Chondrocyte (in vitro differentiated cells): ENCODE results near the gene IL27RA. TPM values are rescaled to one million over a fixed set of nuclear protein-coding genes. Genes with fewer than 3 reads are reported as not detected.

ENCODE experiments used
- DNase-seq: peaks from one replicate; pipeline ENCODE4 v3.0.0; 2021; ENCODE audit warnings: mixed read lengths, low spot score
- H3K27ac Mint-ChIP-seq: one replicate; pipeline ENCODE4 v1.8.0; 2021; ENCODE audit warnings: mild to moderate bottlenecking, moderate library complexity, mixed read lengths; ENCODE audit not compliant: unreplicated experiment
- H3K27me3 Mint-ChIP-seq: 2 replicates; pipeline ENCODE4 v1.8.0; 2021; ENCODE audit warnings: low read depth, mixed read lengths
- H3K36me3 Mint-ChIP-seq: 2 replicates; pipeline ENCODE4 v1.8.0; 2021; ENCODE audit warnings: low read depth, mixed read lengths
- H3K4me1 Mint-ChIP-seq: 2 replicates; pipeline ENCODE4 v1.8.0; 2021; ENCODE audit warnings: low read depth, mild to moderate bottlenecking, mixed read lengths
- H3K4me3 Mint-ChIP-seq: one replicate; pipeline ENCODE4 v1.8.0; 2021; ENCODE audit warnings: mild to moderate bottlenecking, moderate library complexity, mixed read lengths; ENCODE audit not compliant: unreplicated experiment
- H3K9me3 Mint-ChIP-seq: 2 replicates; pipeline ENCODE4 v1.8.0; 2021; ENCODE audit warnings: low read depth, mixed read lengths
- total RNA-seq: library from RNA; stranded (reverse); gene quantifications from 3 replicates; pipeline ENCODE4 v1.2.1, GENCODE V29; 2021
- TF ChIP-seq, protein P1 (sequence below): fragments of 200-600 bp; sonication (generic); IDR thresholded peaks from 2 replicates; pipeline ENCODE4 v1.5.0; 2021; ENCODE audit warnings: antibody characterized with exemption, mild to moderate bottlenecking, moderate library complexity

Gene IL27RA
- total RNA-seq, 1 donor from 2014 or later = 3.0 TPM

DNA sequence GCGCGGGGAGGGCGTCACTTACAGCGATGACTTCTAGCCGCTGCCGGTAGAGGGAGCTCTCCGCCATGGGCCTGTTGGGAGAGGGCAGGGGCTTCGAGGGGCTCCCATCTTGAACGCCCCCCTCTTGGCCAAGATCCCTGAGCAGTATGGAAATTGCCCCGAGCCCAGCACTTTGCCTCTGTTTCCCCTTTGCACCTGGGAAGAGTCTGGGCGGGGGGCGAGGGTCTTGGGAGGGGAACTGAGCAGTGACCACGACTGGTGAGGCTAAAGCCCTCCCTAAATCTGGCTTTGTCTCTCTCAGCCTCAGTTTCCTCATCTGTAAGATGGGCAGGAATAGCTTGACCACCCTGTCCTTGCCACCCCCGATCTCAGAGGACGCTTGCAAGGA lies 27.5 kb downstream of the IL27RA start:
- no peak for DNase-seq
- TF ChIP-seq, protein P1, sequence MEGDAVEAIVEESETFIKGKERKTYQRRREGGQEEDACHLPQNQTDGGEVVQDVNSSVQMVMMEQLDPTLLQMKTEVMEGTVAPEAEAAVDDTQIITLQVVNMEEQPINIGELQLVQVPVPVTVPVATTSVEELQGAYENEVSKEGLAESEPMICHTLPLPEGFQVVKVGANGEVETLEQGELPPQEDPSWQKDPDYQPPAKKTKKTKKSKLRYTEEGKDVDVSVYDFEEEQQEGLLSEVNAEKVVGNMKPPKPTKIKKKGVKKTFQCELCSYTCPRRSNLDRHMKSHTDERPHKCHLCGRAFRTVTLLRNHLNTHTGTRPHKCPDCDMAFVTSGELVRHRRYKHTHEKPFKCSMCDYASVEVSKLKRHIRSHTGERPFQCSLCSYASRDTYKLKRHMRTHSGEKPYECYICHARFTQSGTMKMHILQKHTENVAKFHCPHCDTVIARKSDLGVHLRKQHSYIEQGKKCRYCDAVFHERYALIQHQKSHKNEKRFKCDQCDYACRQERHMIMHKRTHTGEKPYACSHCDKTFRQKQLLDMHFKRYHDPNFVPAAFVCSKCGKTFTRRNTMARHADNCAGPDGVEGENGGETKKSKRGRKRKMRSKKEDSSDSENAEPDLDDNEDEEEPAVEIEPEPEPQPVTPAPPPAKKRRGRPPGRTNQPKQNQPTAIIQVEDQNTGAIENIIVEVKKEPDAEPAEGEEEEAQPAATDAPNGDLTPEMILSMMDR = peak; percentile 80
- Mint-ChIP-seq H3K4me3 (no peak overlapping the region), H3K27me3 (peaks cover 3% of the 10 kb centered on the region), H3K36me3 (no peaks in the 10 kb centered on the region), H3K9me3 (no peaks in the 10 kb centered on the region), H3K27ac (no peak overlapping the region), H3K4me1 (peaks cover 11% of the 10 kb centered on the region)

GRCh38 chr19:14059652-14060155 lies 28.1 kb downstream of the IL27RA start:
- TF ChIP-seq, protein P1 = no peak
- Mint-ChIP-seq H3K27me3 (peaks cover 3% of the 10 kb centered on the region), H3K4me1 (peaks cover 11% of the 10 kb centered on the region), H3K27ac (no peak overlapping the region), H3K36me3 (no peaks in the 10 kb centered on the region), H3K4me3 (no peak overlapping the region), H3K9me3 (no peaks in the 10 kb centered on the region)
- DNase-seq = no peak

DNA sequence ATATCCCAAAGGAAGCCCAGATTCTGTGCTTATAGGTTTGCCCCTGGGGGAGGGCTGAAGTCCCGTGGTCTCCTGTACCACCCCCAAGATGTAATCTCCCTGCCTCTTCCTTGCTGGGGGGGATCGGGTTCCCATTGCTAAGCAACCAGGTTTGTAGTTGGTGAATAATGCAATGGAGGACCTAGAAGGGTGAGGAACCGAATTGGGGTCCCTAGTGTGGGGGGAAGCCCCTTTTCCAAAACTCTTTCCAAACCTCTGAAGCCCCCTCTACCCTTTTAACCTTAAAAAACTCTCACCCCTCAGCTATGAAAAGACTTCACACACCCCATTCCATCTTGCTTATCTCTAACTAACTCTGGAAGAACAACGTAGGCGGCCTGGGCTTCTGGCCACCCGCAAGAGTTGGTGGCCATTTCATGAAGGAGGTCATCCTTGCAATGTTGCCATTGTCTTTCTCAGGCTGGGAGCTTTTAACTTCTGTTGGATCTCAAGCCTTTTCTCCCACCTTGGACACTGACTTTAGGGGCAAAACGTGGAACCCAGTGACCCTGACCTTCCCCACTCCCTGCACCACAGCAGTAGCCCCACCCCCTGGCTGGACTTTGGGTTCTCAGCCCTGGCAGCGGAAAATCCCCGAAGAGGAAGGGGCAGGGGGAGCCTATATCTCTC lies 29.7 kb downstream of the IL27RA start:
- H3K4me1 Mint-ChIP-seq = peaks cover 11% of the 10 kb centered on the region
- H3K4me3 Mint-ChIP-seq = no peak overlapping the region

DNA sequence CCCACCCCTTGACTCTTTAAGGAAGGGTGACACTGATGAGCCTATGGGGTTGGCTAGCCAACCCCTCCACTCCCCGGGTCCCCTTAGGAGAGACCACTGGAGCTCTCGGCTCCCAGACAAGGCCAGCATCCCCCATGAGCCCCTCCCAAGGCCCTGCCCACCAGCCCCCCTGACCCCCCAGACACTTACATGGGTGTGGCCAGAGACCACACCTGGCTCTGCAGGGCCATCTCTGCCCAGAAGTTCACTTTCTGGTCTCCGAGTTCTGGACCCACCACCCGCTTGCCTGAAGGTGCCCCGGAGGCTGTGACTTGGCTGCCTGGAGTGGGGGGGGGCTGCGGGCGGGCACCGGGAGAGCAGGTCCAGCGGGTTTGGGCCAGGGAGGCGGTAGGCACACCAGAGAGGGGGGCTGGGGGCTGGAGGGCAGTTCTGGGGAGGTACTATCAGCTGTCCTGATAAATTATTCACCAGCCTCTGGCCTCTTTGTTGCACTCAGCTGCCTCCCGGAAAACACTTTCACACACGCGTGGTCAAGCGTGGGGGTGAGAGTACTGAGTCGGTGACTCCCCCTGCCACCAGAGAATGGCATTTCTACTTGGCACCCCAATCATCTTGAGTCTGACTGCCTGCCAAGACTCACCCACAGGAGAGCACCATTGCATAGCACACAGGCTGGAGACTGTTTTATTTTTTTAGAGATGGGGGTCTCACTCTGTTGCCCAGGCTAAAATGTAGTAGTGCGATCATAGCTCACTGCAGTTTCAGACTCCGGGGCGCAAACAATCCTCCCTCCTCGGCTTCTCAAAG lies 30.4 kb downstream of the IL27RA start, which contains the start of gene PALM3:
Gene PALM3, minus strand, starts transcription at position 326 of the 807 bp plus-strand sequence. Its CDS starts 96 bp downstream, at position 230.
- H3K27me3 Mint-ChIP-seq = peaks cover 3% of the 10 kb centered on the region
- no peaks in the 10 kb centered on the region for H3K9me3 Mint-ChIP-seq
- H3K4me3 Mint-ChIP-seq = no peak within 1 kb of the TSS

More for the DNA sequence above, 29.7 kb downstream of the IL27RA start:
- H3K9me3 Mint-ChIP-seq = no peaks in the 10 kb centered on the region
- no peak overlapping the region for H3K27ac Mint-ChIP-seq
- TF ChIP-seq, protein P1 = no peak
- H3K27me3 Mint-ChIP-seq = peaks cover 3% of the 10 kb centered on the region
- DNase-seq = no peak
- H3K36me3 Mint-ChIP-seq = no peaks in the 10 kb centered on the region

DNA sequence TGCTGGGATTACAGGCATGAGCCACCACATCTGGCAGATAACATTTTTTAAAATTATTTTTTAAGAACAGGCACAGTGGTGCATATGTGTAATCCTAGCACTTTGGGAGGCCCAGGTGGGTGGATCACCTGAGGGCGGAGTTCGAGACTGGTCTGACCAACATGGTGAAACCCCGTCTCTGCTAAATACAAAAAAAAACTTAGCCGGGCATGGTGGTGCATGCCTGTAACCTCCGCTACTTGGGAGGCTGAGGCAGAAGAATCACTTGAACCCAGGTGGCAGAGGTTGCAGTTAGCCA lies 30.9 kb downstream of the IL27RA start:
- no peak for DNase-seq
- no peak overlapping the region for H3K4me3 Mint-ChIP-seq
- peaks cover 11% of the 10 kb centered on the region for H3K4me1 Mint-ChIP-seq
- TF ChIP-seq, protein P1 = no peak
- no peak overlapping the region for H3K27ac Mint-ChIP-seq
- no peaks in the 10 kb centered on the region for H3K9me3 Mint-ChIP-seq
- no peaks in the 10 kb centered on the region for H3K36me3 Mint-ChIP-seq
- peaks cover 3% of the 10 kb centered on the region for H3K27me3 Mint-ChIP-seq

More for the DNA sequence above, 30.4 kb downstream of the IL27RA start, which contains the start of gene PALM3:
- no peak within 1 kb of the TSS for H3K27ac Mint-ChIP-seq
- H3K36me3 Mint-ChIP-seq = no peaks in the 10 kb centered on the region
- H3K4me1 Mint-ChIP-seq = peaks cover 11% of the 10 kb centered on the region
- TF ChIP-seq, protein P1 = no peak
- no peak for DNase-seq
